MCF 10A (cell line): ENCODE data around the gene PPP1R36. TPM values are rescaled to one million over a fixed set of nuclear protein-coding genes. Genes with fewer than 3 reads are reported as not detected.

ENCODE experiments used
- BruUV-seq: library from RNA; stranded (reverse); fragments of 400-500 nt; replicated peaks from 2 replicates; lab custom pipeline; 2021; lab: Mats Ljungman, UMichigan
- CTCF ChIA-PET: fragments of 300-600 bp; sonication (Branson Sonifier 250); formaldehyde crosslinking; extraction: SDS; loops from one replicate; lab custom pipeline; 2021; ENCODE audit warnings: antibody characterized with exemption, inconsistent platforms; lab: Yijun Ruan, JAX
- POLR2A ChIA-PET: fragments of 300-600, 350-650 bp; sonication (Branson Sonifier 250); formaldehyde crosslinking; extraction: SDS; loops from one replicate; lab custom pipeline; 2020; ENCODE audit warnings: antibody characterized with exemption, inconsistent platforms; lab: Yijun Ruan, JAX
- DNase-seq: peaks from one replicate; pipeline ENCODE4 v3.0.0-alpha.2; 2018; ENCODE audit not compliant: unreplicated experiment
- H3K27ac Mint-ChIP-seq: one replicate; pipeline ENCODE4 v1.8.0; 2022; ENCODE audit warnings: mild to moderate bottlenecking, low read depth, mixed read lengths; ENCODE audit not compliant: unreplicated experiment
- H3K27me3 Mint-ChIP-seq: one replicate; pipeline ENCODE4 v1.8.0; 2022; ENCODE audit warnings: mixed read lengths; ENCODE audit not compliant: insufficient read depth, unreplicated experiment
- H3K36me3 Mint-ChIP-seq: one replicate; pipeline ENCODE4 v1.8.0; 2022; ENCODE audit warnings: mild to moderate bottlenecking, moderate library complexity, mixed read lengths; ENCODE audit not compliant: insufficient read depth, unreplicated experiment
- H3K4me1 Mint-ChIP-seq: one replicate; pipeline ENCODE4 v1.8.0; 2022; ENCODE audit warnings: mixed read lengths; ENCODE audit not compliant: insufficient read depth, unreplicated experiment
- H3K4me3 Mint-ChIP-seq: one replicate; pipeline ENCODE4 v1.8.0; 2022; ENCODE audit warnings: mild to moderate bottlenecking, moderate library complexity, mixed read lengths; ENCODE audit not compliant: unreplicated experiment
- H3K9me3 Mint-ChIP-seq: one replicate; pipeline ENCODE4 v1.8.0; 2022; ENCODE audit warnings: mixed read lengths; ENCODE audit not compliant: unreplicated experiment
- CTCF ChIP-seq: fragments of 200-600 bp; IDR thresholded peaks from one replicate; pipeline ENCODE4 v1.8.0; 2022; ENCODE audit warnings: antibody characterized with exemption, mild to moderate bottlenecking; ENCODE audit not compliant: unreplicated experiment
- intact Hi-C: fragments of 100-400 bp; cut with micrococcal nuclease; formaldehyde crosslinking; loops from 2 replicates; pipeline ENCODE4 v1.14.1; 2022
- total RNA-seq: library from RNA; stranded (reverse); gene quantifications from 2 replicates; pipeline ENCODE4 v1.2.3, GENCODE V29; 2022

Gene PPP1R36
- total RNA-seq, 1 experiment from 2014 or later: 0.47 TPM

GRCh38 chr14:64544607-64545312 lies 5.0 kb upstream of the PPP1R36 start:
- ChIA-PET POLR2A (interaction anchor here (0.9 to 2.0 kb wide), 4 partner anchors 24 to 91 kb away, joined by 3 to 7 read pairs (median 4); no protein-coding TSS in a partner anchor), CTCF (interaction anchor here (5.9 kb wide), 1 partner anchor 92 kb away, joined by 53 read pairs; no protein-coding TSS in a partner anchor)
- DNase-seq: no peak
- no peak overlapping the region for H3K4me3 Mint-ChIP-seq
- H3K36me3 Mint-ChIP-seq: peaks cover 10% of the 10 kb centered on the region
- no peak for TF ChIP-seq CTCF
- BruUV-seq: no TSS peak
- intact Hi-C loops: no loop called here
- no peaks in the 10 kb centered on the region for H3K4me1 Mint-ChIP-seq
- no peaks in the 10 kb centered on the region for H3K27me3 Mint-ChIP-seq
- H3K27ac Mint-ChIP-seq: no peak overlapping the region
- no peaks in the 10 kb centered on the region for H3K9me3 Mint-ChIP-seq

GRCh38 chr14:64549016-64549415 lies 745 bp upstream of the PPP1R36 start:
- no peak overlapping the region for H3K27ac Mint-ChIP-seq
- DNase-seq: no peak
- no peak for TF ChIP-seq CTCF
- no peaks in the 10 kb centered on the region for H3K4me1 Mint-ChIP-seq
- intact Hi-C loops: no loop called here
- peaks cover 6% of the 10 kb centered on the region for H3K36me3 Mint-ChIP-seq
- H3K27me3 Mint-ChIP-seq: peaks cover 10% of the 10 kb centered on the region
- CTCF ChIA-PET: interaction anchor here (1.4 kb wide), 1 partner anchor 8 kb away, joined by 6 read pairs; the partner anchor contains the start of gene HSPA2
- H3K4me3 Mint-ChIP-seq: no peak overlapping the region
- H3K9me3 Mint-ChIP-seq: no peaks in the 10 kb centered on the region
- POLR2A ChIA-PET: interaction anchor here (0.5 to 1.2 kb wide), 2 partner anchors 15 to 22 kb away, joined by 3 read pairs; no protein-coding TSS in a partner anchor
- no TSS peak for BruUV-seq

GRCh38 chr14:64550621-64551333 lies 1.0 kb downstream of the PPP1R36 start:
- intact Hi-C loops: no loop called here
- H3K27ac Mint-ChIP-seq: no peak overlapping the region
- H3K27me3 Mint-ChIP-seq: peaks cover 10% of the 10 kb centered on the region
- H3K36me3 Mint-ChIP-seq: peaks cover 4% of the 10 kb centered on the region
- CTCF ChIA-PET: interaction anchor here (0.7 to 1.5 kb wide), 6 partner anchors 10 to 856 kb away, joined by 3 to 8 read pairs (median 3); partner anchors contain the start of gene HSPA2
- H3K4me1 Mint-ChIP-seq: no peaks in the 10 kb centered on the region
- no peak for TF ChIP-seq CTCF
- H3K4me3 Mint-ChIP-seq: no peak overlapping the region
- no peaks in the 10 kb centered on the region for H3K9me3 Mint-ChIP-seq
- POLR2A ChIA-PET: interaction anchor here (0.5 to 1.8 kb wide), 6 partner anchors 9 to 231 kb away, joined by 3 to 8 read pairs (median 3); partner anchors contain the start of gene HSPA2
- BruUV-seq: no TSS peak
- no peak for DNase-seq

- H3K27me3 Mint-ChIP-seq: peaks cover 10% of the 10 kb centered on the region
- no peaks in the 10 kb centered on the region for H3K4me1 Mint-ChIP-seq
- no peak overlapping the region for H3K27ac Mint-ChIP-seq
- no peak for TF ChIP-seq CTCF
- no peak for DNase-seq
- CTCF ChIA-PET: interaction anchor here (0.8 to 1.8 kb wide), 4 partner anchors 8 to 82 kb away, joined by 3 to 6 read pairs (median 3); partner anchors contain the start of gene HSPA2
- H3K4me3 Mint-ChIP-seq: no peak overlapping the region
- POLR2A ChIA-PET: interaction anchor here (1.5 kb wide), 1 partner anchor 9 kb away, joined by 3 read pairs; no protein-coding TSS in a partner anchor
- no TSS peak for BruUV-seq
- intact Hi-C loops: no loop called here
- no peaks in the 10 kb centered on the region for H3K9me3 Mint-ChIP-seq
- H3K36me3 Mint-ChIP-seq: peaks cover 7% of the 10 kb centered on the region
Measured at GRCh38 chr14:64554556-64554955, 4.8 kb downstream of the PPP1R36 start.
